HAP-1 (cell line): Measurements from ENCODE around the gene TLR4.

ENCODE experiments used
- DNase-seq, 2 experiments: peaks; one replicate each; pipeline ENCODE4 v3.0.0-alpha.2; 2016 to 2020; ENCODE audit warnings: low spot score in 2 of 2
- H3K27me3 ChIP-seq: fragments of 250-450 bp; sonication (Bioruptor Pico); 2 replicates; pipeline ENCODE4 v1.5.1; 2020; ENCODE audit warnings: low read depth, mild to moderate bottlenecking, moderate library complexity
- H3K36me3 ChIP-seq: fragments of 250-450 bp; sonication (Bioruptor Pico); replicated peaks from 2 replicates; pipeline ENCODE4 v1.5.1; 2020; ENCODE audit warnings: mild to moderate bottlenecking
- H3K4me1 ChIP-seq: fragments of 250-450 bp; sonication (Bioruptor Pico); 2 replicates; pipeline ENCODE4 v1.5.1; 2020; ENCODE audit warnings: mild to moderate bottlenecking
- H3K4me3 ChIP-seq: fragments of 250-450 bp; sonication (Bioruptor Pico); 2 replicates; pipeline ENCODE4 v1.5.1; 2020; ENCODE audit warnings: mild to moderate bottlenecking, moderate library complexity
- H3K9me3 ChIP-seq: fragments of 250-450 bp; sonication (Bioruptor Pico); 2 replicates; pipeline ENCODE4 v1.5.1; 2020; ENCODE audit warnings: mild to moderate bottlenecking, moderate library complexity
- in situ Hi-C: fragments of 300-500 bp; cut with MboI; formaldehyde crosslinking; loops from 3 replicates; pipeline ENCODE4 v1.14.3; 2020; ENCODE audit warnings: low sequenced_read_pairs, inconsistent platforms, mixed read lengths

TLR4 gene

DNA sequence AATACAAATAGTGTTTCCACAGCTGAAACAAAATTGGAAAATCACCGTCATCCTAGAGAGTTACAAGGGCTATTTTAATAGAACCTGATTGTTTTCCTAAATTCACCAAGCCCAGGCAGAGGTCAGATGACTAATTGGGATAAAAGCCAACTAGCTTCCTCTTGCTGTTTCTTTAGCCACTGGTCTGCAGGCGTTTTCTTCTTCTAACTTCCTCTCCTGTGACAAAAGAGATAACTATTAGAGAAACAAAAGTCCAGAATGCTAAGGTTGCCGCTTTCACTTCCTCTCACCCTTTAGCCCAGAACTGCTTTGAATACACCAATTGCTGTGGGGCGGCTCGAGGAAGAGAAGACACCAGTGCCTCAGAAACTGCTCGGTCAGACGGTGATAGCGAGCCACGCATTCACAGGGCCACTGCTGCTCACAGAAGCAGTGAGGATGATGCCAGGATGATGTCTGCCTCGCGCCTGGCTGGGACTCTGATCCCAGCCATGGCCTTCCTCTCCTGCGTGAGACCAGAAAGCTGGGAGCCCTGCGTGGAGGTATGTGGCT, at the start of gene TLR4:
TLR4 (plus strand) TSS at position 380 of the 552 bp plus-strand sequence; CDS start at position 450, 70 bp downstream.
- Histone ChIP-seq H3K4me1 (no peaks in the 10 kb centered on the region), H3K27me3 (no peaks in the 10 kb centered on the region), H3K36me3 (no peaks in the 10 kb centered on the region), H3K9me3 (no peaks in the 10 kb centered on the region), H3K4me3 (no peak within 1 kb of the TSS)
- in situ Hi-C loops, result no loop called here
- DNase-seq, result no peak

DNA sequence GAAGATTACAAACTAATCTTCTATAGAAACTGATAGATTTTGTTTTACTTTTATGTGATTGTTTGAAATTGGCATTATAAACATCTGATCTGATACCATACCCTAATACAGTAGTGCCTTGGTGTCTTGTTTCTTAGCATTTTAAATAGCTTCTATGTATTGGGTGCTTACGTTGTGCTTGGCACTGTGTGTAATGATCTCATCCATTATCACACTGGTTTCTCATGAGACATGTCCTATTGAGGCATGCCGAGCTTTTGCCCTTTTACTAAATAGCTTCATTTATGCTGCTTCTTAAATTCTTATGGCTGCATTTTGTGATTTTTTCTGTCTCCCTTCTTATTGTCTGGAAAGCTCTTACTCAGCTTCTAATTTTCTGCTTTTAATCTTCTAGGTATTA, 48.2 kb upstream of the TLR4 start:
- H3K4me3 ChIP-seq, result no peak overlapping the region
- in situ Hi-C loops, result no loop called here
- no peaks in the 10 kb centered on the region for H3K9me3 ChIP-seq
- no peaks in the 10 kb centered on the region for H3K36me3 ChIP-seq
- no peaks in the 10 kb centered on the region for H3K27me3 ChIP-seq
- no peak for DNase-seq
- H3K4me1 ChIP-seq, result no peaks in the 10 kb centered on the region

GRCh38 chr9:117662651-117663050, 41.6 kb upstream of the TLR4 start:
- Histone ChIP-seq H3K4me3 (no peak overlapping the region), H3K36me3 (no peaks in the 10 kb centered on the region), H3K27me3 (no peaks in the 10 kb centered on the region), H3K4me1 (peaks cover 3% of the 10 kb centered on the region), H3K9me3 (no peaks in the 10 kb centered on the region)
- DNase-seq, result no peak
- in situ Hi-C loops, result no loop called here

- no peaks in the 10 kb centered on the region for H3K9me3 ChIP-seq
- H3K4me3 ChIP-seq, result no peak overlapping the region
- no peaks in the 10 kb centered on the region for H3K27me3 ChIP-seq
- in situ Hi-C loops, result no loop called here
- H3K36me3 ChIP-seq, result no peaks in the 10 kb centered on the region
- peaks cover 3% of the 10 kb centered on the region for H3K4me1 ChIP-seq
- no peak for DNase-seq
These were observed 39.8 kb upstream of the TLR4 start for GRCh38 chr9:117664419-117664818.

GRCh38 chr9:117665601-117666385, 38.4 kb upstream of the TLR4 start:
- DNase-seq, result peak in 1 of 2 experiments; percentile 45
- in situ Hi-C loops, result no loop called here
- H3K9me3 ChIP-seq, result no peaks in the 10 kb centered on the region
- no peaks in the 10 kb centered on the region for H3K36me3 ChIP-seq
- H3K27me3 ChIP-seq, result no peaks in the 10 kb centered on the region
- H3K4me3 ChIP-seq, result no peak overlapping the region
- H3K4me1 ChIP-seq, result peaks cover 3% of the 10 kb centered on the region

DNA sequence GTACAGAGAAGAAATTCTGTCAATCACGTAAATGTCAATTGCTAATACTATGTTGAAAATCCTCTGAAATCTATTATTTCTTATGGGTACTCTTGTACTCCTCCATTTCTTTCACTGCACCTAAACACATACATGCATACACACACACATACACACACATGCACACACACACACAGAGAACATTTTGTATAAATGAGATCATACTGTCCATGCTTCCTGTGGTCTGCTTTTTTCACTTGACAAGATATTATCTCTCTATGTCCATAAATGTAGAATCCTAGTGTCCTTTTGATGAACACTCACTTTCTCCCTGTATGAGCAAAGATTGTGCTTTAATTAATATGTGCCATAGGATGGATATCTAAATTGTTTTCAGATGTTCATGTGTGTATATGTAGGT, 32.7 kb upstream of the TLR4 start:
- Histone ChIP-seq H3K4me1 (no peaks in the 10 kb centered on the region), H3K27me3 (no peaks in the 10 kb centered on the region), H3K36me3 (no peaks in the 10 kb centered on the region), H3K9me3 (no peaks in the 10 kb centered on the region), H3K4me3 (no peak overlapping the region)
- in situ Hi-C loops, result no loop called here
- no peak for DNase-seq

- no peak for DNase-seq
- in situ Hi-C loops, result no loop called here
- no peaks in the 10 kb centered on the region for H3K4me1 ChIP-seq
These were observed 31.8 kb upstream of the TLR4 start for GRCh38 chr9:117672369-117672768.

GRCh38 chr9:117677572-117677971, 26.6 kb upstream of the TLR4 start:
- H3K4me3 ChIP-seq, result no peak overlapping the region
- in situ Hi-C loops, result no loop called here
- H3K27me3 ChIP-seq, result no peaks in the 10 kb centered on the region
- no peaks in the 10 kb centered on the region for H3K4me1 ChIP-seq
- DNase-seq, result no peak
- no peaks in the 10 kb centered on the region for H3K9me3 ChIP-seq
- H3K36me3 ChIP-seq, result no peaks in the 10 kb centered on the region

More at GRCh38 chr9:117672369-117672768, 31.8 kb upstream of the TLR4 start:
- Histone ChIP-seq H3K9me3 (no peaks in the 10 kb centered on the region), H3K4me3 (no peak overlapping the region), H3K27me3 (no peaks in the 10 kb centered on the region), H3K36me3 (no peaks in the 10 kb centered on the region)

DNA sequence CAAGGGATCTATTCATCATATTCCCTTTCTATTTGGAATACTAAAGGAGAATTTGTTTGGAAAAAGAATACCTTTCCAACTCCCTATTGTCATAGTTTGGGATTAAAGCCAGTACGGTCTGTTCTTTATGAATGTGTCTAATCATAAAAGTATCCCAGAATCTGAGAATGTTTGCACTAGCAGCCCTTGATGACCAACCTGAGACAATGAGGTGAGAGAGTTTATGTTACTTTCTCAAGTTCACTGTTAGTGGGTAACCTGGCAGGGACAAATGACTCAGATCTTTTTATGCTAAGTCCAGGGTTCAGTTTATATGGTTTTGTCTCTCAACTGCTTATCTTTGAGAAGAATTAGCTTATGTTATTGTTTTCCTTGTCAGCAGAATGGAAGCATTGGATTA, 25.3 kb upstream of the TLR4 start:
- no peak for DNase-seq
- no peaks in the 10 kb centered on the region for H3K36me3 ChIP-seq
- in situ Hi-C loops, result no loop called here
- no peak overlapping the region for H3K4me3 ChIP-seq
- no peaks in the 10 kb centered on the region for H3K27me3 ChIP-seq
- H3K9me3 ChIP-seq, result no peaks in the 10 kb centered on the region
- no peaks in the 10 kb centered on the region for H3K4me1 ChIP-seq

DNA sequence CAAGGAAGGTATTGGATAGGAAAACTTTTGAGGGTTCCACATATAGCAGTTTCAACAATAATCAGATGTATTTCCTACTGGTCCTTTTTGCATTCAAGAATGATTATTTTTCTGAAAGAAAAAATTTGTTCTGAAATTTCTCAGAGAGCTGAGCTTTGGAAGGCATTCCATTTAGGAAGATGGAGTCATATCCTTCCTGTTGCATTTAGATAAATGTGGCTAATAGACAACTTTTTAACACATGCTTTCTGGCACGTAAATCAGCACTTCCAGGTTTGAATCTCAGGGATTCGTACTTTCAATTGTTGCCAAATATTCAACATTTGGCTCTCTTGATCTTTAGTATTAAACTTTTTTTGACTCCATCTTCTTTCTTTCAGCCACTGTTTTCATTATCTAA, 24.8 kb upstream of the TLR4 start:
- in situ Hi-C loops, result no loop called here
- DNase-seq, result no peak
- H3K9me3 ChIP-seq, result no peaks in the 10 kb centered on the region
- no peaks in the 10 kb centered on the region for H3K36me3 ChIP-seq
- H3K4me1 ChIP-seq, result no peaks in the 10 kb centered on the region
- H3K4me3 ChIP-seq, result no peak overlapping the region
- H3K27me3 ChIP-seq, result no peaks in the 10 kb centered on the region

GRCh38 chr9:117681888-117682287, 22.3 kb upstream of the TLR4 start:
- in situ Hi-C loops, result no loop called here
- no peaks in the 10 kb centered on the region for H3K4me1 ChIP-seq

GRCh38 chr9:117682955-117683710, 21.1 kb upstream of the TLR4 start:
- Histone ChIP-seq H3K4me1 (peaks cover 3% of the 10 kb centered on the region; the same call in 1 of the 2 replicates), H3K4me3 (no peak overlapping the region), H3K36me3 (no peaks in the 10 kb centered on the region), H3K27me3 (no peaks in the 10 kb centered on the region), H3K9me3 (no peaks in the 10 kb centered on the region)
- no peak for DNase-seq
- in situ Hi-C loops, result no loop called here

More at GRCh38 chr9:117681888-117682287, 22.3 kb upstream of the TLR4 start:
- Histone ChIP-seq H3K9me3 (no peaks in the 10 kb centered on the region), H3K27me3 (no peaks in the 10 kb centered on the region), H3K36me3 (no peaks in the 10 kb centered on the region), H3K4me3 (no peak overlapping the region)
- no peak for DNase-seq

DNA sequence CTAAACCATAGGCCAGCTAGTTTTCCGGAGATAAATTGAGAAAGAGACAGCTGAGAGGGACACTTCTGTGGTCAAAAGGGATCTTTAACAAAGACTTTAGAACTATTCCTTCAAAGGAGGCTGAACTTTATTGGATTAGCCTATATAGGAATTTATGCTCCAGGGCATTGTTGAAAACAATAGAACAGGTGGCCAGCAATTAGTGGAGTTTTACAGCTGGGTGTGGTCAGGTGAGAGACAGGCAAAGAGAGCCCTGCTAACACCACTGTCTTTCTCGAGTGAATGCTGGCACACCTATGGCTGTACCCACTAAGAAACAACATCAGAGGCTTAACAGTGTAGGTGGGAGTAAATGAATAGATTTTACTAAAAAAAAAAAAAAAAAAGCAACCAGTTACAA, 16.7 kb upstream of the TLR4 start:
- DNase-seq, result no peak
- in situ Hi-C loops, result no loop called here
- no peaks in the 10 kb centered on the region for H3K9me3 ChIP-seq
- H3K4me1 ChIP-seq, result peaks cover 3% of the 10 kb centered on the region; the same call in 1 of the 2 replicates
- H3K36me3 ChIP-seq, result no peaks in the 10 kb centered on the region
- no peak overlapping the region for H3K4me3 ChIP-seq
- H3K27me3 ChIP-seq, result no peaks in the 10 kb centered on the region

DNA sequence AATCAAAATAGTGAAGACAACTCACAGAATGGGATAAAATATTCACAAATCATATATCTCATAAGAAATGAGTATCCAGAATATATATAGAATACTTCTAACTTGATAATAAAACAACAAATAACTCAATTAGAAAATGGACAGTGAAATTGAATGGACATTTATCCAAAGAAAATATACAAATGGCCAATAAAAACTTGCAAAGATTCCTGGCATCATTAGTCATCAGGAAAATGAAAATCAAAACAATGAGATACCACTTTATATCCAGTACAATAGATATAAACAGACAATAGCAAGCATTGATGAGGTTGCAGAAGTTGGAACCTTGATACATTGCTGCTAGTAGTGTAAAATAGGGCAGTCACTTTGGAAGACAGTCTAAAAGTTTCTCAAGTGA, 12.8 kb upstream of the TLR4 start:
- Histone ChIP-seq H3K27me3 (no peaks in the 10 kb centered on the region), H3K36me3 (no peaks in the 10 kb centered on the region), H3K4me1 (peaks cover 3% of the 10 kb centered on the region; the same call in 1 of the 2 replicates), H3K4me3 (no peak overlapping the region), H3K9me3 (no peaks in the 10 kb centered on the region)
- in situ Hi-C loops, result no loop called here
- no peak for DNase-seq
